ENCODE measurements around the gene ITPK1. TPM values are rescaled to one million over a fixed set of nuclear protein-coding genes. Genes with fewer than 3 reads are reported as not detected.

Gene ITPK1
- total RNA-seq, 4 donors from 2014 or later, result 19.7 to 97.7 (median 26.5) TPM

DNA sequence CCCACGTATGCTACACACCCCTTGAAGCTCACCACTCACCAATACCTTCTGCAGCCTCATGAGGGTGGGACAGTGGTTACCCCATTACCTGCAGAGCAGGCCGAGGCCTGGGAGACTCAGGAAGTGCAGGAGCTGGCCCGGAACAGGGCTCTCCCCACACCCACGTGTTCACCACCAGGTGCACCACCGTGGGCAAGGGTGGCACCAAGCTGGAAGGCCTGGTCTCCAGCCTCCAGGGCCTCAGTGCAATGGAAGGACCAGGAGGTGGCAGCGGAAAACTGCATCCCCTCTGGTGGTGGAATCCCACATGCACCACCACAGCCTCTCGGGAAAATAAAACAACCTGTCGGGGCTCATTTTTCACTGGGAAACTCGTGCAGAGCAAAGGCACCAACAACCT, 36.4 kb downstream of the ITPK1 start:
- intact Hi-C loops (cut with DNase I; ENCODE audit: low total_unique reads), result no loop called here
- no peak for TF ChIP-seq POLR2A (IDR thresholded peaks at IDR 0.05)
- TF ChIP-seq, protein P1, sequence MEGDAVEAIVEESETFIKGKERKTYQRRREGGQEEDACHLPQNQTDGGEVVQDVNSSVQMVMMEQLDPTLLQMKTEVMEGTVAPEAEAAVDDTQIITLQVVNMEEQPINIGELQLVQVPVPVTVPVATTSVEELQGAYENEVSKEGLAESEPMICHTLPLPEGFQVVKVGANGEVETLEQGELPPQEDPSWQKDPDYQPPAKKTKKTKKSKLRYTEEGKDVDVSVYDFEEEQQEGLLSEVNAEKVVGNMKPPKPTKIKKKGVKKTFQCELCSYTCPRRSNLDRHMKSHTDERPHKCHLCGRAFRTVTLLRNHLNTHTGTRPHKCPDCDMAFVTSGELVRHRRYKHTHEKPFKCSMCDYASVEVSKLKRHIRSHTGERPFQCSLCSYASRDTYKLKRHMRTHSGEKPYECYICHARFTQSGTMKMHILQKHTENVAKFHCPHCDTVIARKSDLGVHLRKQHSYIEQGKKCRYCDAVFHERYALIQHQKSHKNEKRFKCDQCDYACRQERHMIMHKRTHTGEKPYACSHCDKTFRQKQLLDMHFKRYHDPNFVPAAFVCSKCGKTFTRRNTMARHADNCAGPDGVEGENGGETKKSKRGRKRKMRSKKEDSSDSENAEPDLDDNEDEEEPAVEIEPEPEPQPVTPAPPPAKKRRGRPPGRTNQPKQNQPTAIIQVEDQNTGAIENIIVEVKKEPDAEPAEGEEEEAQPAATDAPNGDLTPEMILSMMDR (IDR thresholded peaks at IDR 0.05), result peak in 1 of 4 experiments; percentile 5
- H3K9me3 ChIP-seq, result no peaks in the 10 kb centered on the region
- H3K27ac ChIP-seq, result peak overlapping the region; percentile 71 to 74
- H3K36me3 ChIP-seq, result no peaks in the 10 kb centered on the region
- no peaks in the 10 kb centered on the region for H3K27me3 ChIP-seq
- no peak overlapping the region for H3K4me3 ChIP-seq
- DNase-seq, result no peak
- H3K4me1 ChIP-seq, result peaks cover 0 to 11% of the 10 kb centered on the region in 2 donors

DNA sequence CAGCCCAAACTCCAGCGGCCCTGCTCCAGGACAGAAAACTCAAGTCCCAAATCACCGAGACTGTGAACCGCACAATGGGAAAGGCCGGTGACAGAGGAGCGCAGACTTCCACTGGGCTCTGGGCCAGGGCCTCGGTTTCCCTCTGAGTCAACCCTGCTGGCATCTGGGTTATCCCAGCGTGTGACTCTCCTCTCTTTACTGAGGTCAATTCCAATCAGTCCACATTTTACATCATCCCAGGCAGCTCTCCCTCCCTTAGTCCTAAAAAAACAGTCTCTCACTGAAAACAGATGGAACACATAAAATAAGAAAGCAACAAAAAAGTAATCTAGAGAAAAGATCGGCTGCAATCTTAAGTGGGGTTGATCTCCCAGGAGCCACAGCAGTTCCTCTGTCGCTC, 36.9 kb downstream of the ITPK1 start:
- Histone ChIP-seq H3K4me3 (no peak overlapping the region), H3K27ac (peak overlapping the region; percentile 71 to 74), H3K27me3 (no peaks in the 10 kb centered on the region), H3K36me3 (no peaks in the 10 kb centered on the region), H3K9me3 (no peaks in the 10 kb centered on the region), H3K4me1 (peaks cover 0 to 12% of the 10 kb centered on the region in 2 donors)
- TF ChIP-seq POLR2A (IDR thresholded peaks at IDR 0.05), result no peak
- DNase-seq, result peak; percentile 57 to 60
- intact Hi-C loops (cut with DNase I; ENCODE audit: low total_unique reads), result no loop called here

DNA sequence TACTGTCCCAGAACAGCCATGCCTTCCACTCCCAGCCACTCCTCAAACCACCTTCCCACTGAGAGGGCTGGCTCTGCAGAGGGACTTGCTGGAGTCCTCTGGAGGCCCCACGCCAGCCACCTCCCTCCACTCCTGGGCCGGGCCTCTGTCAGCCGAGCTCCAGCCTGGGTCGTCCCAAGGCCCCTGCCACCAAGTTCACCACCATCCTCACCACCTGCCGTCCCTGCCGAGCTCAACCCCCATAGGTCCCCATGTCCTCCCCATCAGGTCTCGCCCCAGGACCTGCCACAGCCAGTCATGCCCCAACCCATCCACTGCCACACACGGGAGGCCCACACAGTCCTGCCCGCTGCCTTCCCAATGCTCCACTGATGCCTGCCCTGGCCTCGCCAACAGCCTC, 39.0 kb downstream of the ITPK1 start:
- intact Hi-C loops (cut with DNase I; ENCODE audit: low total_unique reads), result no loop called here
- peaks cover 0 to 17% of the 10 kb centered on the region in 2 donors for H3K4me1 ChIP-seq

DNA sequence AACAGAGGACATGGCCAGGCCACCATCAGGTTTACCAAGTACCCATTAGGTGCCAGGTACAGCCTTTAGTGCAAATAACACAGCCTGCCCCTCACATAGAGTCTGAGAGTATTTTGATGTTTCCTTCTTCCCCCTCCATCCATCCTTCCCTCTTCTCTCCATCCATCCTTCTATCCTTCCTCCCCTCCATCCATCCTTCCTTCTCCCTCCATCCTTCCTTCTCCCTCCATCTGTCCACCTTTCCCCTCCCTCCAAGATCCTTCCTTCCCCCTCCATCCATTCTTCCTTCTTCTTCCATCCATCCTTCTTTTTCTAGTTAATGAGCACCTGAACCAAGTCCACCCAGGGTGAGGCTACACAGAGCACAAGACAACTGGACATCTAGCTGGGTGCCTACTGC, 39.8 kb downstream of the ITPK1 start:
- H3K4me3 ChIP-seq, result no peak overlapping the region
- no peak for DNase-seq
- no peaks in the 10 kb centered on the region for H3K36me3 ChIP-seq
- no peaks in the 10 kb centered on the region for H3K27me3 ChIP-seq
- no peaks in the 10 kb centered on the region for H3K9me3 ChIP-seq
- intact Hi-C loops (cut with DNase I; ENCODE audit: low total_unique reads), result no loop called here
- H3K27ac ChIP-seq, result peak overlapping the region in 1 of 2 donors; percentile 53
- peaks cover 0 to 14% of the 10 kb centered on the region in 2 donors for H3K4me1 ChIP-seq
- TF ChIP-seq, protein P1 (IDR thresholded peaks at IDR 0.05), result no peak
- TF ChIP-seq POLR2A (IDR thresholded peaks at IDR 0.05), result no peak

More for the DNA sequence above, 39.0 kb downstream of the ITPK1 start:
- no peaks in the 10 kb centered on the region for H3K36me3 ChIP-seq
- no peaks in the 10 kb centered on the region for H3K9me3 ChIP-seq
- no peak for TF ChIP-seq POLR2A (IDR thresholded peaks at IDR 0.05)
- TF ChIP-seq, protein P1 (IDR thresholded peaks at IDR 0.05), result no peak
- no peaks in the 10 kb centered on the region for H3K27me3 ChIP-seq
- H3K27ac ChIP-seq, result no peak overlapping the region
- DNase-seq, result no peak
- no peak overlapping the region for H3K4me3 ChIP-seq

DNA sequence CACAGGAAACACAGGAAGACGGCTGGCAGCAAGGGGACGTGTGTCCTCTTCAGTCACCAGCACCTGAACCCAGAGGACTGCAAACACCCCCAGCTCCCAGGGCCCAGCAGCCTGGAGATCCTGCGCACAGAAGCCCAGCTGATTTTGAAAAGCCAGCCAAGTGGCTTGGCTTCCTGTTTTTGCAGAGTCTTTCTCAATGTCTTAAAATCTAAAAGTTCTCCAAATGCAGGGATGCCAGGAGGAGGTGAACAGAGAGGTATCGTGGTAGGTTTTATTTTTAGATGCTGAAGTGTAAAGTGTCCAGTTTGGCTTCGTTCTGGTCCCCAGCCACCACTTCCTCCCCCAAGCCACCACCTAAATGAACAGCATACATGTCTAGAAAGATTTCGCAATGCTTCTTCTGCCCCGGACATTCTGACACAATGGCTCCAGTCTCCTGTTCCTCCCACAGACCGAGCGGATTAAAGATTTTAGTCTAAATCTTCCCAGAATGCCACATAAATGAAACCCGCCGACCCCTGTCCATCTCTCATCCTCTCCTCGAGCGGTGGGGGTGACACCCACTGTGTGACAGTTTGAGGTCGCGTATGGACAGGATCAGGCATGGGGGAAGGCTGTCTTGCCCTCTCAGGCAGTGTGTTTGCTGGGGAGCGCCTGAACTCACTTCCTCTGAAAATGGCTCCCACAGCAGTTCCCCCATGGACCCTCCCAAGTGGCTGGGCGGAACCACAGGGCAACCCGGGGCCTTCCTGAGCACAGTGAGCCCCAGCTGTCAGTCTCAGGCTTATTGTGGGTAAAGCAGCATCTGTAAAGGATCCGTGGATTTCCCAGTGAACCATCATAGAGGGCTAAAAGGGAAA, 41.6 kb downstream of the ITPK1 start:
- no peak for TF ChIP-seq POLR2A (IDR thresholded peaks at IDR 0.05)
- TF ChIP-seq, protein P1 (IDR thresholded peaks at IDR 0.05), result no peak
- intact Hi-C loops (cut with DNase I; ENCODE audit: low total_unique reads), result no loop called here
- Histone ChIP-seq H3K27ac (peak overlapping the region; percentile 71 to 80), H3K27me3 (no peaks in the 10 kb centered on the region), H3K9me3 (no peaks in the 10 kb centered on the region), H3K4me1 (peaks cover 0 to 14% of the 10 kb centered on the region in 2 donors), H3K36me3 (no peaks in the 10 kb centered on the region), H3K4me3 (no peak overlapping the region)
- DNase-seq, result peak in 1 of 2 donors; percentile 47
